ENCODE results near the gene KMT2D.

KMT2D gene

DNA sequence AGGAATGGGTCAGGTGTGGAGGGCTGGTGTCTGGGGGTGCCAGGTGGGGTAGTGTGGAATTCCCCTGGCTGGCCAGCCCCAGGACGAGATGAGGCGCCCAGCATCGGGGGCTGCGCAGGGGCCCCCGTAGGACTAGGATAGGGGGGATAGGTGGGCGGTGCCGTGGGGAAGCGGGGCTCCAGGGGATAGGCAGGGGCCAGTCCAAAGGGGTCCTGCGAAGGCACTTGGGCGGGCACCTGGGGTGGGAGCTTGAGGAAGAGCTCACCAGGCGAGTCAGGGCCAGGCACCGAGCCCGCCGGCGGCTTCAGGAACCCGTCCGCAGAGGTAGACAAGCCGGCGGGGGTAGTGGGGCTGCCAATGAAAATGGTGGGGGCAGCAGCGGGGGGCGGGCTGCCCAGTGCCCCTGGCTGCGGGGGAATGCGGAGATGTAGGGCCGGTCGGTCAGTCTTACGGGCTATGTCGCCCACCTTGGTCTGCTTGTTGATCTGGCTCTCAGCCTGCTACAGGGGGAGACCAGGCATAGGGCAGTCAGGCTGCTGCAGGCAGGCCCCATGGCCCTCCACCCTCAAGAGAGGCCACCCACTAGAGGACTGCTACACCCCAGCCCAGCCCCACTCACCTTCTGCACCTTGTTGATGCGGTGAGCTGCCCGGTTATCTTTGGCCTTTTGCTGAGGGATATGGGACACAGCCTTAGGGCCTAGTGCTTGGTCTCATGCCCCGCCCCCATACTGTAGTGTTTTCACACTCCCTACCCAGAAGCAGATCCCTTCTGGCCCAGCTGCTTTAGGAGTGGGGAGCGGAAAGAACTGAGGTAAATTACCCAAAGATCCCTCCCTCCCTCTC is 19.3 kb downstream of the KMT2D start:
- H3K36me3 ChIP-seq (ENCODE audit: insufficient read depth, low read length): peaks cover 99% of the 10 kb centered on the region

DNA sequence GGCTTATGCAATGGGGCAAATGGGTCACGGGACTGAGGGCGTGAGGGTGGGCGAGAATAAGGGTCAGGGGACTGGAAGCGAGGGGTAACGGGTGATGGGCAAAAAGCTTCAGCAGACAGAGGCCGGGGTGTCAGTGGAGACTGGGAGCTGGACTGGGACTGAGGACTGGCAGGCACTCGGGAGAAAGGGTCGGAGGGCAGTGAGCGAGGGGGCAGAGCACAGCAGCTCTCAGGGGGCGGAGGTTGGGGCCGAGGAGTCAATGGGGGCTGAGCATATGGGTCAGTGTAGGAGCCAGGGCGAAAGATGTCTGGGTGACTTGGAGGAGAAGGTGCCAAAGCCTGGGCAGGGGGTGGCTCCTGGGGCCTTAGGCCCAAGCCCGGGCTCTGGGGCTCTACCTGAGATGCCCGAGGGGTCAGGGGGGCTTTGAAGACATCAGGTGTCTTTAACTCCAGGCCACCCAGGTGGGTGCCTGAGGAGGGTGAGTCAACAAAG is 20.2 kb downstream of the KMT2D start:
- H4K20me1 ChIP-seq (ENCODE audit: insufficient read depth, low read length): peaks cover 67% of the 10 kb centered on the region

More for the DNA sequence above, 19.3 kb downstream of the KMT2D start:
- no peak overlapping the region for H3K4me2 ChIP-seq (ENCODE audit: insufficient read depth, low read length)
- no peaks in the 10 kb centered on the region for H3K27me3 ChIP-seq (ENCODE audit: insufficient read depth, low read length, poor library complexity)
- H4K20me1 ChIP-seq (ENCODE audit: insufficient read depth, low read length): peaks cover 67% of the 10 kb centered on the region
- H3K4me3 ChIP-seq (ENCODE audit: low read depth in 1 of 2, low read length in 2 of 2): no peak overlapping the region
- no peak overlapping the region for H2AFZ ChIP-seq (ENCODE audit: low read depth, low read length)
- no peak for ATAC-seq (ENCODE audit: insufficient read depth, low read depth)
- TF ChIP-seq EZH2 (IDR thresholded peaks at IDR 0.05; ENCODE audit: borderline replicate concordance, low read depth, low read length, severe bottlenecking): no peak
- TF ChIP-seq, protein P1, sequence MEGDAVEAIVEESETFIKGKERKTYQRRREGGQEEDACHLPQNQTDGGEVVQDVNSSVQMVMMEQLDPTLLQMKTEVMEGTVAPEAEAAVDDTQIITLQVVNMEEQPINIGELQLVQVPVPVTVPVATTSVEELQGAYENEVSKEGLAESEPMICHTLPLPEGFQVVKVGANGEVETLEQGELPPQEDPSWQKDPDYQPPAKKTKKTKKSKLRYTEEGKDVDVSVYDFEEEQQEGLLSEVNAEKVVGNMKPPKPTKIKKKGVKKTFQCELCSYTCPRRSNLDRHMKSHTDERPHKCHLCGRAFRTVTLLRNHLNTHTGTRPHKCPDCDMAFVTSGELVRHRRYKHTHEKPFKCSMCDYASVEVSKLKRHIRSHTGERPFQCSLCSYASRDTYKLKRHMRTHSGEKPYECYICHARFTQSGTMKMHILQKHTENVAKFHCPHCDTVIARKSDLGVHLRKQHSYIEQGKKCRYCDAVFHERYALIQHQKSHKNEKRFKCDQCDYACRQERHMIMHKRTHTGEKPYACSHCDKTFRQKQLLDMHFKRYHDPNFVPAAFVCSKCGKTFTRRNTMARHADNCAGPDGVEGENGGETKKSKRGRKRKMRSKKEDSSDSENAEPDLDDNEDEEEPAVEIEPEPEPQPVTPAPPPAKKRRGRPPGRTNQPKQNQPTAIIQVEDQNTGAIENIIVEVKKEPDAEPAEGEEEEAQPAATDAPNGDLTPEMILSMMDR (IDR thresholded peaks at IDR 0.05; ENCODE audit: borderline replicate concordance, extremely low read depth, low read length, poor library complexity, severe bottlenecking): no peak
- peaks cover 22% of the 10 kb centered on the region for H3K79me2 ChIP-seq (ENCODE audit: insufficient read depth, low read length)
- H3K9ac ChIP-seq (ENCODE audit: low read depth, low read length): no peak overlapping the region
- H3K9me3 ChIP-seq (ENCODE audit: insufficient read depth, low read length, severe bottlenecking): no peaks in the 10 kb centered on the region
- DNase-seq: no peak
- no peaks in the 10 kb centered on the region for H3K4me1 ChIP-seq (ENCODE audit: insufficient read depth, low read length)
- H3K27ac ChIP-seq (ENCODE audit: low read length): no peak overlapping the region

DNA sequence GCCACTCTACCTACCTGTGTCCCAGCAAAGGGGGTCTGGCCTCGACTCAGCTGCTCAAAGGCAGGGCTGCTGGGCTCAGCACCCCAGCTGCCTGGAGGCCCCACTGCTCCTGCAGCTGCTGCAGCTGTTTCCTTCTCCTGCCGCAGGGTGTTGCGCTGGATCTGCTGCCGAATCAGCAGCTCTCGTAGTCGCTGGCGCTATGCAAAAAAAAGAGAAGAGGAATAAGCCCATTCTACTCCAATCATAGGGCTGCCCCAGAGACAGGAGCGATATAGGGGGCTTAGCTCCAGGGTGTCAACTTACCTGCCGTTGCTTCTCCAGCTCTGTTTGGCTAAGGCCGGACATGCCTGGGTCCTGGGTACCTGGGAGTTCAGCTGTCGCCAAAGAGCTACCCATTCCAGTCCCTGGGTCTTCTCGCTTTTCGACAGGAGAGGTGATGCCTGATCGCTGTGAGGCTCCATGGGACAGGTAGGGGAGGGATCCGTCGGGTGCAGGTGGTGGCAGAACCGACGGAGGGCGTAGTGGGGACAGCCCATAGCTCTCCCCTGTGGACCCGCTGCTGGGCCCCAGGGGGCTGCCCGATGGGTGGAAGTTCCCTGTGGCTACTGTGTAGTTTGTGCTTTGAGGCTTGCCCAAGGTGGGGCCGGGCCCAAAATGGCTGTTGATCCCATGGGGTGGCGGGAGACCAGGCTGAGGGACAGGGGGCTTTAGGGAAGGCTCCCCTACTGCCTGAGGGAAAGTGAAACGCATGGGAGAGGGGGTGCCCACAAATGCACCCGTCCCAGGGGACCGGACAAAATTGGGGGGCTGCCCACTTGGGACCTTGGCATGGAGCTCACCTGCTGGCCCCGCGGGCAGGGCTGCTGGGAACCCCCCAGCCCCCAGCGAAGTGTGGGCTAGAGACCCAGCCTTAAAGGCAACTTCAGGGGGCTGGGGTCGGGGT is 20.9 kb downstream of the KMT2D start:
- Histone ChIP-seq H3K79me2 (ENCODE audit: insufficient read depth, low read length) (peaks cover 22% of the 10 kb centered on the region), H3K27ac (ENCODE audit: low read length) (no peak overlapping the region), H3K9me3 (ENCODE audit: insufficient read depth, low read length, severe bottlenecking) (no peaks in the 10 kb centered on the region), H3K4me3 (ENCODE audit: low read depth in 1 of 2, low read length in 2 of 2) (no peak overlapping the region), H3K36me3 (ENCODE audit: insufficient read depth, low read length) (peaks cover 96% of the 10 kb centered on the region), H2AFZ (ENCODE audit: low read depth, low read length) (no peak overlapping the region), H3K9ac (ENCODE audit: low read depth, low read length) (no peak overlapping the region), H4K20me1 (ENCODE audit: insufficient read depth, low read length) (peaks cover 62% of the 10 kb centered on the region), H3K4me1 (ENCODE audit: insufficient read depth, low read length) (no peaks in the 10 kb centered on the region), H3K27me3 (ENCODE audit: insufficient read depth, low read length, poor library complexity) (no peaks in the 10 kb centered on the region), H3K4me2 (ENCODE audit: insufficient read depth, low read length) (no peak overlapping the region)
- DNase-seq (no peak), ATAC-seq (ENCODE audit: insufficient read depth, low read depth) (no peak)
- TF ChIP-seq, protein P1 (IDR thresholded peaks at IDR 0.05; ENCODE audit: borderline replicate concordance, extremely low read depth, low read length, poor library complexity, severe bottlenecking): no peak
- no peak for TF ChIP-seq EZH2 (IDR thresholded peaks at IDR 0.05; ENCODE audit: borderline replicate concordance, low read depth, low read length, severe bottlenecking)

More for the DNA sequence above, 20.2 kb downstream of the KMT2D start:
- H3K9me3 ChIP-seq (ENCODE audit: insufficient read depth, low read length, severe bottlenecking): no peaks in the 10 kb centered on the region
- H3K27me3 ChIP-seq (ENCODE audit: insufficient read depth, low read length, poor library complexity): no peaks in the 10 kb centered on the region
- peaks cover 22% of the 10 kb centered on the region for H3K79me2 ChIP-seq (ENCODE audit: insufficient read depth, low read length)
- no peak overlapping the region for H3K4me2 ChIP-seq (ENCODE audit: insufficient read depth, low read length)
- H3K9ac ChIP-seq (ENCODE audit: low read depth, low read length): no peak overlapping the region
- peaks cover 96% of the 10 kb centered on the region for H3K36me3 ChIP-seq (ENCODE audit: insufficient read depth, low read length)
- no peak for ATAC-seq (ENCODE audit: insufficient read depth, low read depth)
- H3K4me1 ChIP-seq (ENCODE audit: insufficient read depth, low read length): no peaks in the 10 kb centered on the region
- no peak for TF ChIP-seq EZH2 (IDR thresholded peaks at IDR 0.05; ENCODE audit: borderline replicate concordance, low read depth, low read length, severe bottlenecking)
- TF ChIP-seq, protein P1 (IDR thresholded peaks at IDR 0.05; ENCODE audit: borderline replicate concordance, extremely low read depth, low read length, poor library complexity, severe bottlenecking): no peak
- no peak overlapping the region for H3K27ac ChIP-seq (ENCODE audit: low read length)
- no peak for DNase-seq
- no peak overlapping the region for H3K4me3 ChIP-seq (ENCODE audit: low read depth in 1 of 2, low read length in 2 of 2)
- H2AFZ ChIP-seq (ENCODE audit: low read depth, low read length): no peak overlapping the region

All from DND-41 (cell line).